DOHH2 (cell line): ENCODE data around the gene ACSM3.

Experiments
- EZH2phosphoT487 ChIP-seq: fragments of 200-600 bp; sonication (generic); IDR thresholded peaks from 2 replicates; pipeline ENCODE4 v1.6.1; 2017; ENCODE audit warnings: borderline replicate concordance, mild to moderate bottlenecking, antibody characterized with exemption, low read length, moderate library complexity, mixed read lengths
- TF ChIP-seq, protein P1 (sequence below): fragments of 200-600 bp; sonication (generic); IDR thresholded peaks from one replicate; pipeline ENCODE4 v1.5.1; 2014; ENCODE audit warnings: antibody characterized with exemption, mild to moderate bottlenecking, low read depth, low read length; ENCODE audit not compliant: poor library complexity, severe bottlenecking

DNA sequence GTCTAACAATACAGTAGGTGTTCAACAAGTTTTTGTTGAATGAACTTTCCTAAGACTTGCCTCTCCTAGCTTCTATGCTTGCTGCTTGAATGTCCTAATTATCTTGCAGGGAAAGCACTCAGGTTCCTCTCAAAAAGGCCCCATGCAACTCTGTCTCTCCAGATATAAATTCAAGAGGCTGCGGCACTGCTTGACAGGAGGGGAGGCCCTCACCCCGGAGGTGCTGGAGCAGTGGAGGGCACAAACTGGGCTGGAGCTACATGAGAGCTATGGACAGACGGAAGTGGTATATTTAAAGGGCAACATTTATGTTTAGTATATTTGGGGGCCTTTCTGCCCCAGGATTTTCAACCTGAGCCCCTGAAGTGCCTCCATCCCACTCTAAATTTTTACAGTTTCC lies 36.6 kb upstream of the ACSM3 start:
- TF ChIP-seq, protein P1, sequence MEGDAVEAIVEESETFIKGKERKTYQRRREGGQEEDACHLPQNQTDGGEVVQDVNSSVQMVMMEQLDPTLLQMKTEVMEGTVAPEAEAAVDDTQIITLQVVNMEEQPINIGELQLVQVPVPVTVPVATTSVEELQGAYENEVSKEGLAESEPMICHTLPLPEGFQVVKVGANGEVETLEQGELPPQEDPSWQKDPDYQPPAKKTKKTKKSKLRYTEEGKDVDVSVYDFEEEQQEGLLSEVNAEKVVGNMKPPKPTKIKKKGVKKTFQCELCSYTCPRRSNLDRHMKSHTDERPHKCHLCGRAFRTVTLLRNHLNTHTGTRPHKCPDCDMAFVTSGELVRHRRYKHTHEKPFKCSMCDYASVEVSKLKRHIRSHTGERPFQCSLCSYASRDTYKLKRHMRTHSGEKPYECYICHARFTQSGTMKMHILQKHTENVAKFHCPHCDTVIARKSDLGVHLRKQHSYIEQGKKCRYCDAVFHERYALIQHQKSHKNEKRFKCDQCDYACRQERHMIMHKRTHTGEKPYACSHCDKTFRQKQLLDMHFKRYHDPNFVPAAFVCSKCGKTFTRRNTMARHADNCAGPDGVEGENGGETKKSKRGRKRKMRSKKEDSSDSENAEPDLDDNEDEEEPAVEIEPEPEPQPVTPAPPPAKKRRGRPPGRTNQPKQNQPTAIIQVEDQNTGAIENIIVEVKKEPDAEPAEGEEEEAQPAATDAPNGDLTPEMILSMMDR, result no peak
- TF ChIP-seq EZH2phosphoT487, result no peak
